ENCODE results near the gene PTPMT1.

The PTPMT1 gene

GRCh38 chr11:47587723-47588326, 22.4 kb downstream of the PTPMT1 start:
- H3K9ac ChIP-seq (ENCODE audit: insufficient read length, low read depth) = no peak overlapping the region
- no peak for DNase-seq (ENCODE audit: low read depth, low spot score)

GRCh38 chr11:47589118-47589517, 23.7 kb downstream of the PTPMT1 start:
- no peak for TF ChIP-seq ZNF274 (IDR thresholded peaks at IDR 0.05; ENCODE audit: low read depth, low read length)
- TF ChIP-seq SUZ12 (IDR thresholded peaks at IDR 0.05; ENCODE audit: extremely low read depth, insufficient read depth, insufficient read length) = no peak
- no peak for TF ChIP-seq YY1 (IDR thresholded peaks at IDR 0.05; ENCODE audit: insufficient read depth, insufficient read length)
- Histone ChIP-seq H3K27me3 (ENCODE audit: insufficient read depth, insufficient read length) (peaks cover 25% of the 10 kb centered on the region), H3K9me3 (ENCODE audit: insufficient read depth, low read length) (no peaks in the 10 kb centered on the region), H3K4me1 (ENCODE audit: insufficient read depth, insufficient read length) (peaks cover 16% of the 10 kb centered on the region), H3K9ac (ENCODE audit: insufficient read length, low read depth) (no peak overlapping the region), H3K36me3 (ENCODE audit: insufficient read depth, insufficient read length, low read length) (peaks cover 22% of the 10 kb centered on the region), H3K4me3 (ENCODE audit: insufficient read length, low read depth) (no peak overlapping the region)
- no peak for DNase-seq (ENCODE audit: low read depth, low spot score)

More at GRCh38 chr11:47587723-47588326, 22.4 kb downstream of the PTPMT1 start:
- H3K36me3 ChIP-seq (ENCODE audit: insufficient read depth, insufficient read length, low read length) = peaks cover 34% of the 10 kb centered on the region
- no peak for TF ChIP-seq ZNF274 (IDR thresholded peaks at IDR 0.05; ENCODE audit: low read depth, low read length)
- TF ChIP-seq YY1 (IDR thresholded peaks at IDR 0.05; ENCODE audit: insufficient read depth, insufficient read length) = no peak
- TF ChIP-seq SUZ12 (IDR thresholded peaks at IDR 0.05; ENCODE audit: extremely low read depth, insufficient read depth, insufficient read length) = no peak
- H3K27me3 ChIP-seq (ENCODE audit: insufficient read depth, insufficient read length) = peaks cover 12% of the 10 kb centered on the region
- H3K4me1 ChIP-seq (ENCODE audit: insufficient read depth, insufficient read length) = peaks cover 13% of the 10 kb centered on the region
- no peaks in the 10 kb centered on the region for H3K9me3 ChIP-seq (ENCODE audit: insufficient read depth, low read length)
- H3K4me3 ChIP-seq (ENCODE audit: insufficient read length, low read depth) = no peak overlapping the region

GRCh38 chr11:47589584-47589976, 24.2 kb downstream of the PTPMT1 start:
- peaks cover 16% of the 10 kb centered on the region for H3K4me1 ChIP-seq (ENCODE audit: insufficient read depth, insufficient read length)
- H3K36me3 ChIP-seq (ENCODE audit: insufficient read depth, insufficient read length, low read length) = peaks cover 17% of the 10 kb centered on the region
- TF ChIP-seq YY1 (IDR thresholded peaks at IDR 0.05; ENCODE audit: insufficient read depth, insufficient read length) (no peak), SUZ12 (IDR thresholded peaks at IDR 0.05; ENCODE audit: extremely low read depth, insufficient read depth, insufficient read length) (no peak), ZNF274 (IDR thresholded peaks at IDR 0.05; ENCODE audit: low read depth, low read length) (no peak)
- H3K27me3 ChIP-seq (ENCODE audit: insufficient read depth, insufficient read length) = peaks cover 30% of the 10 kb centered on the region
- H3K4me3 ChIP-seq (ENCODE audit: insufficient read length, low read depth) = no peak overlapping the region
- no peaks in the 10 kb centered on the region for H3K9me3 ChIP-seq (ENCODE audit: insufficient read depth, low read length)
- H3K9ac ChIP-seq (ENCODE audit: insufficient read length, low read depth) = no peak overlapping the region
- DNase-seq (ENCODE audit: low read depth, low spot score) = no peak

- DNase-seq (ENCODE audit: low read depth, low spot score) = no peak
- no peak overlapping the region for H3K9ac ChIP-seq (ENCODE audit: insufficient read length, low read depth)
These were observed 24.8 kb downstream of the PTPMT1 start for GRCh38 chr11:47589977-47590861.

GRCh38 chr11:47591764-47592163, 26.4 kb downstream of the PTPMT1 start:
- no peaks in the 10 kb centered on the region for H3K9me3 ChIP-seq (ENCODE audit: insufficient read depth, low read length)
- H3K9ac ChIP-seq (ENCODE audit: insufficient read length, low read depth) = peak overlapping the region; percentile 11
- peaks cover 16% of the 10 kb centered on the region for H3K4me1 ChIP-seq (ENCODE audit: insufficient read depth, insufficient read length)
- H3K36me3 ChIP-seq (ENCODE audit: insufficient read depth, insufficient read length, low read length) = peaks cover under 1% of the 10 kb centered on the region
- DNase-seq (ENCODE audit: low read depth, low spot score) = no peak
- TF ChIP-seq ZNF274 (IDR thresholded peaks at IDR 0.05; ENCODE audit: low read depth, low read length) (no peak), YY1 (IDR thresholded peaks at IDR 0.05; ENCODE audit: insufficient read depth, insufficient read length) (no peak), SUZ12 (IDR thresholded peaks at IDR 0.05; ENCODE audit: extremely low read depth, insufficient read depth, insufficient read length) (no peak)
- H3K27me3 ChIP-seq (ENCODE audit: insufficient read depth, insufficient read length) = peaks cover 45% of the 10 kb centered on the region
- H3K4me3 ChIP-seq (ENCODE audit: insufficient read length, low read depth) = no peak overlapping the region

More at GRCh38 chr11:47589977-47590861, 24.8 kb downstream of the PTPMT1 start:
- Histone ChIP-seq H3K4me3 (ENCODE audit: insufficient read length, low read depth) (no peak overlapping the region), H3K4me1 (ENCODE audit: insufficient read depth, insufficient read length) (peaks cover 16% of the 10 kb centered on the region), H3K27me3 (ENCODE audit: insufficient read depth, insufficient read length) (peaks cover 36% of the 10 kb centered on the region), H3K36me3 (ENCODE audit: insufficient read depth, insufficient read length, low read length) (peaks cover 11% of the 10 kb centered on the region), H3K9me3 (ENCODE audit: insufficient read depth, low read length) (no peaks in the 10 kb centered on the region)
- TF ChIP-seq YY1 (IDR thresholded peaks at IDR 0.05; ENCODE audit: insufficient read depth, insufficient read length) = no peak

GRCh38 chr11:47592251-47592650, 26.9 kb downstream of the PTPMT1 start:
- Histone ChIP-seq H3K27me3 (ENCODE audit: insufficient read depth, insufficient read length) (peaks cover 45% of the 10 kb centered on the region), H3K9ac (ENCODE audit: insufficient read length, low read depth) (no peak overlapping the region), H3K4me3 (ENCODE audit: insufficient read length, low read depth) (no peak overlapping the region), H3K36me3 (ENCODE audit: insufficient read depth, insufficient read length, low read length) (no peaks in the 10 kb centered on the region), H3K9me3 (ENCODE audit: insufficient read depth, low read length) (no peaks in the 10 kb centered on the region), H3K4me1 (ENCODE audit: insufficient read depth, insufficient read length) (peaks cover 16% of the 10 kb centered on the region)
- TF ChIP-seq YY1 (IDR thresholded peaks at IDR 0.05; ENCODE audit: insufficient read depth, insufficient read length) (no peak), ZNF274 (IDR thresholded peaks at IDR 0.05; ENCODE audit: low read depth, low read length) (no peak), SUZ12 (IDR thresholded peaks at IDR 0.05; ENCODE audit: extremely low read depth, insufficient read depth, insufficient read length) (no peak)
- DNase-seq (ENCODE audit: low read depth, low spot score) = no peak

- Histone ChIP-seq H3K4me3 (ENCODE audit: insufficient read length, low read depth) (no peak overlapping the region), H3K4me1 (ENCODE audit: insufficient read depth, insufficient read length) (peaks cover 14% of the 10 kb centered on the region), H3K9me3 (ENCODE audit: insufficient read depth, low read length) (no peaks in the 10 kb centered on the region), H3K9ac (ENCODE audit: insufficient read length, low read depth) (no peak overlapping the region), H3K27me3 (ENCODE audit: insufficient read depth, insufficient read length) (peaks cover 45% of the 10 kb centered on the region), H3K36me3 (ENCODE audit: insufficient read depth, insufficient read length, low read length) (no peaks in the 10 kb centered on the region)
- TF ChIP-seq ZNF274 (IDR thresholded peaks at IDR 0.05; ENCODE audit: low read depth, low read length) (no peak), SUZ12 (IDR thresholded peaks at IDR 0.05; ENCODE audit: extremely low read depth, insufficient read depth, insufficient read length) (no peak), YY1 (IDR thresholded peaks at IDR 0.05; ENCODE audit: insufficient read depth, insufficient read length) (no peak)
- no peak for DNase-seq (ENCODE audit: low read depth, low spot score)
These were observed 27.6 kb downstream of the PTPMT1 start for GRCh38 chr11:47592970-47593369.
